SJCRH30 (cell line): Measurements from ENCODE around the gene UGT1A8. TPM values are rescaled to one million over a fixed set of nuclear protein-coding genes. Genes with fewer than 3 reads are reported as not detected.

Experiments
- DNase-seq, 2 experiments: peaks; one replicate each; pipeline ENCODE4 v3.0.0-alpha.2; 2015 to 2020
- H3K27ac ChIP-seq: fragments of 250-450 bp; sonication (Bioruptor Pico); 2 replicates; pipeline ENCODE4 v1.5.1; 2020; ENCODE audit warnings: mild to moderate bottlenecking, moderate library complexity
- H3K27me3 ChIP-seq: fragments of 250-450 bp; sonication (Bioruptor Pico); 2 replicates; pipeline ENCODE4 v1.5.1; 2020; ENCODE audit warnings: mild to moderate bottlenecking, moderate library complexity
- H3K36me3 ChIP-seq: fragments of 250-450 bp; sonication (Bioruptor Pico); 2 replicates; pipeline ENCODE4 v1.5.1; 2020; ENCODE audit warnings: mild to moderate bottlenecking, moderate library complexity
- H3K4me1 ChIP-seq: fragments of 250-450 bp; sonication (Bioruptor Pico); 2 replicates; pipeline ENCODE4 v1.5.1; 2020; ENCODE audit warnings: mild to moderate bottlenecking, moderate library complexity
- H3K4me3 ChIP-seq: fragments of 250-450 bp; sonication (Bioruptor Pico); 2 replicates; pipeline ENCODE4 v1.5.1; 2020; ENCODE audit warnings: mild to moderate bottlenecking, moderate library complexity
- H3K9me3 ChIP-seq: fragments of 250-450 bp; sonication (Bioruptor Pico); replicated peaks from 2 replicates; pipeline ENCODE4 v1.5.1; 2020; ENCODE audit warnings: mild to moderate bottlenecking, moderate library complexity
- total RNA-seq: library from RNA; depleted of rRNA; stranded (reverse); fragments of >200 nt; shearing (Covaris generic); gene quantifications from 2 replicates; pipeline ENCODE4 v1.2.3, GENCODE V29; 2014

UGT1A8 gene
- total RNA-seq, 1 experiment from 2014 or later, result not detected

DNA sequence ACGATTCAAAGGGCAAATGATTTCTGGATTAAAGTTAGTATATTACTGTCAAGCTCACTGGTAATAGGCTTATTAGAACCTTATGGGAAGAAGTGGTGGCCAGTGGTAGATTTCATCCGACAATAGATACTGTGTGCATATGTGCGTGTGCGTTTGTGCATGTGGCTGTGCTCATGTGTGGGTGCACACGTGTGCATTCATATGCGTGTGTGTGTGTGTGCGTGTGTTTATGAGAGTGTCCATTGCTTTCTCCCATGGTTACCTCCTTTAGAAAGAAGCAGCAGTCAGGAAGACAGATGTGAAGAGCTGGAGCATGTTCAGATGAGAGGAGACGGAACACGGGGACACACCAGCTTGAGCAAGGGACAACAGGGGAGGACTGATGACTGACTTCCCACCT is 151.8 kb downstream of the UGT1A8 start:
- Histone ChIP-seq H3K9me3 (no peaks in the 10 kb centered on the region), H3K27me3 (peaks cover 8% of the 10 kb centered on the region; the same call in 1 of the 2 replicates), H3K4me3 (no peak overlapping the region), H3K36me3 (no peaks in the 10 kb centered on the region), H3K27ac (no peak overlapping the region), H3K4me1 (no peaks in the 10 kb centered on the region)
- no peak for DNase-seq

DNA sequence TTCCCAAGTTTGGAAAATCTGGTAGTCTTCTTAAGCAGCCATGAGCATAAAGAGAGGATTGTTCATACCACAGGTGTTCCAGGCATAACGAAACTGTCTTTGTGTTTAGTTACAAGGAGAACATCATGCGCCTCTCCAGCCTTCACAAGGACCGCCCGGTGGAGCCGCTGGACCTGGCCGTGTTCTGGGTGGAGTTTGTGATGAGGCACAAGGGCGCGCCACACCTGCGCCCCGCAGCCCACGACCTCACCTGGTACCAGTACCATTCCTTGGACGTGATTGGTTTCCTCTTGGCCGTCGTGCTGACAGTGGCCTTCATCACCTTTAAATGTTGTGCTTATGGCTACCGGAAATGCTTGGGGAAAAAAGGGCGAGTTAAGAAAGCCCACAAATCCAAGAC is 154.7 kb downstream of the UGT1A8 start:
- Histone ChIP-seq H3K27me3 (peaks cover 8% of the 10 kb centered on the region; the same call in 1 of the 2 replicates), H3K36me3 (no peaks in the 10 kb centered on the region)

DNA sequence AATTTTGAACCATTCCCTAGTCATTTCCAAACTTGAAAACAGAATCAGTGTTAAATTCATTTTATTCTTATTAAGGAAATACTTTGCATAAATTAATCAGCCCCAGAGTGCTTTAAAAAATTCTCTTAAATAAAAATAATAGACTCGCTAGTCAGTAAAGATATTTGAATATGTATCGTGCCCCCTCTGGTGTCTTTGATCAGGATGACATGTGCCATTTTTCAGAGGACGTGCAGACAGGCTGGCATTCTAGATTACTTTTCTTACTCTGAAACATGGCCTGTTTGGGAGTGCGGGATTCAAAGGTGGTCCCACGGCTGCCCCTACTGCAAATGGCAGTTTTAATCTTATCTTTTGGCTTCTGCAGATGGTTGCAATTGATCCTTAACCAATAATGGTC is 155.2 kb downstream of the UGT1A8 start:
- Histone ChIP-seq H3K4me1 (no peaks in the 10 kb centered on the region), H3K27me3 (peaks cover 8% of the 10 kb centered on the region; the same call in 1 of the 2 replicates), H3K27ac (no peak overlapping the region), H3K4me3 (no peak overlapping the region), H3K9me3 (no peaks in the 10 kb centered on the region), H3K36me3 (no peaks in the 10 kb centered on the region)
- no peak for DNase-seq

More for the DNA sequence above, 154.7 kb downstream of the UGT1A8 start:
- Histone ChIP-seq H3K9me3 (no peaks in the 10 kb centered on the region), H3K4me1 (no peaks in the 10 kb centered on the region), H3K27ac (no peak overlapping the region), H3K4me3 (no peak overlapping the region)
- DNase-seq, result no peak

DNA sequence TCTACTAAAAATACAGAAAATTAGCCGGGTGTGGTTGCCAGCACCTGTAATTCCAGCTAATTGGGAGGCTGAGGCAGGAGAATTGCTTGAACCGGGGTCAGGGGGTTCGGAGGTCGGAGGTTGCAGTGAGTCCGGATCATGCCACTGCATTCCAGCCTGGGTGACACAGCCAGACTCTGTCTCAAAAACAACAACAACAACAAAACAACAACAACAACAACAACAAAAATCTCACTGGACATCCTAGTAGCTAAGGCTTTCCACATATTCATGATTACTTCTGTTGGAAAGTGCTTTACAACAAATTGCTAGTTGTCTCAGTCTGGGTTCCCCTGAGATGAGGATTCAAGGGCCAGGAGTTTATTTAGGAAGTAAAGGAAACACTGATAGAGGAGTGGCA is 156.4 kb downstream of the UGT1A8 start:
- Histone ChIP-seq H3K4me1 (no peaks in the 10 kb centered on the region), H3K36me3 (no peaks in the 10 kb centered on the region), H3K27me3 (peaks cover 8% of the 10 kb centered on the region; the same call in 1 of the 2 replicates), H3K4me3 (no peak overlapping the region), H3K27ac (no peak overlapping the region), H3K9me3 (no peaks in the 10 kb centered on the region)
- DNase-seq, result no peak

DNA sequence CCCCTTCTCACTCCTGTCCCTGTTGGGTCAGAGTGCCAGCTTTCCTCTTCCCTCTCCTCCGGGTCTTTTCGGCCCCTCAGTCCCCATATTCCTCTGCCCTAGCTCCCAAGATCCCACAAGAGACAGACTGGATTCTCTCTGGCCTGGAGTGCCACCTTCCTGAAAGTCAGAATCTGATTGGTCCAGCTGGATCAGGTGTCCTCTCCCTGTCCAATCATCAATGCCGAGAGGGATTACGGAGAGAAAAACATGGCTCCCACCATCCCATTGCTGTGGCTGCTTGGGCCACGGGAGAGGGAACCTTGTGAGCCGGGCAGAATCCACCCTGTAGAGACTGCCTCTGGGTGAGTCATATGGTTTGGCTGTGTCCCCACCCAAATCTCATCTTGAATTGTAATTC is 158.0 kb downstream of the UGT1A8 start:
- Histone ChIP-seq H3K36me3 (no peaks in the 10 kb centered on the region), H3K27ac (no peak overlapping the region), H3K4me3 (no peak overlapping the region), H3K9me3 (no peaks in the 10 kb centered on the region), H3K27me3 (0 out of 2 replicates have a peak, but pooled peaks cover 4% of the 10 kb centered on the region), H3K4me1 (no peaks in the 10 kb centered on the region)
- no peak for DNase-seq

DNA sequence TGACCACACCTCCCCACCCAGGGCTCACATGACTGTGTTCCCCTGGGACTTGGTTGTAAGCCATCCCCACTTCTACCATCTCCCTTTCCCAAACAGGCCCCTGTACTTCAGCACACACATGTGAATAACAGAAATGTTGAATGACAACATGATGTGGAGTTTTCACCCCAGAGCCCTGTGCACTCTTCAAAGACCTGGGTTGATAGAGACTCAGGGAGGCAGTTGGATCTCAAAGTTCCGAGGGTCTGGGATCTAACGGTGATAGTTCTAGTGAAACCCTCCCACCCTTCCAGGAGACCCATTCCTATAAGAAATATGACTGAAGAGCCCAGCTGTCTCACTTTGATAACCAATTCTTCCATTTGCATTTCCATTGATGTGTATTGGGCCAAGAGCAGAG is 160.6 kb downstream of the UGT1A8 start, which contains the start of gene MROH2A:
MROH2A (plus strand) TSS at position 301 of the 400 bp plus-strand sequence. CDS start 1,029 bp downstream, outside the sequence.
- H3K4me1 ChIP-seq, result no peaks in the 10 kb centered on the region
- DNase-seq, result no peak
- H3K27ac ChIP-seq, result no peak within 1 kb of the TSS
- H3K4me3 ChIP-seq, result no peak within 1 kb of the TSS
- no peaks in the 10 kb centered on the region for H3K9me3 ChIP-seq
- H3K36me3 ChIP-seq, result no peaks in the 10 kb centered on the region
- H3K27me3 ChIP-seq, result no peaks in the 10 kb centered on the region

DNA sequence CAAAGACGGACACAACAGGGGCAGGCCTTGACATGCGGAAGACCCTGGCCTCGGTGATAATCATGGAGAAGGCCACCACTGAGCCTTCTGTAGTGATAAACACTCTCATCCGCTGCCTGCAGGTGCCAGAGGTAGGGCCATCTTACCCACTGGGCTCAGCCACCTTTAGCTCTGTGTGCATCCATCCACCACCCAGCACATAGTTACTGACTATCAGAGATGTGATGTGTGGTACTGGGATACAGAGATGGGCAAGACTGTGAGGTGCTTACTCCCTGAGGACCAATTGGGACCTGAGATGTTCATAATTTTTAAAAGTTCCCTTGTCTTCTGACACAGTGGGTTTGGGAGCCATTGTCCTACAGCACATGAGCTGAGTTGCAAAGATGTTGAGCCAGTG is 162.3 kb downstream of the UGT1A8 start:
- Histone ChIP-seq H3K27ac (no peak overlapping the region), H3K4me3 (no peak overlapping the region), H3K9me3 (no peaks in the 10 kb centered on the region), H3K36me3 (no peaks in the 10 kb centered on the region), H3K4me1 (no peaks in the 10 kb centered on the region), H3K27me3 (no peaks in the 10 kb centered on the region)
- no peak for DNase-seq

DNA sequence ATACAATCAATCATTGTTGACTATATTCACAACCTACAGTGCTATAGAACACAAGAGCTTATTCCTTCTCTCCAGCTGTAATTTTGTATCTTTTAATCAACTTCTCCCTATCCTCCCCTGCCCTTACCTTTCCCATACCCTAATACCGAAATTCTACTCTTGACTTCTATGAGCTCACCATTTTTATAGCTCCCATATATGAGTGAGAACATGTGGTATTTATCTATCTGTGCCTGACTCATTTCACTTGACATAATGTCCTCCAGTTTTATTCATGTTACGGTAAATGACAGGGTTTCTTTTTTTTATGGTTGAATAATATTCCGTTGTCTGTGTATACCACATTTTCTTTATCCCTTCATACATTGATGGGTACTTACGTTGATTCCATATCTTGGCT is 163.3 kb downstream of the UGT1A8 start:
- Histone ChIP-seq H3K4me1 (no peaks in the 10 kb centered on the region), H3K9me3 (no peaks in the 10 kb centered on the region), H3K27me3 (no peaks in the 10 kb centered on the region), H3K27ac (no peak overlapping the region), H3K36me3 (no peaks in the 10 kb centered on the region), H3K4me3 (no peak overlapping the region)
- no peak for DNase-seq

DNA sequence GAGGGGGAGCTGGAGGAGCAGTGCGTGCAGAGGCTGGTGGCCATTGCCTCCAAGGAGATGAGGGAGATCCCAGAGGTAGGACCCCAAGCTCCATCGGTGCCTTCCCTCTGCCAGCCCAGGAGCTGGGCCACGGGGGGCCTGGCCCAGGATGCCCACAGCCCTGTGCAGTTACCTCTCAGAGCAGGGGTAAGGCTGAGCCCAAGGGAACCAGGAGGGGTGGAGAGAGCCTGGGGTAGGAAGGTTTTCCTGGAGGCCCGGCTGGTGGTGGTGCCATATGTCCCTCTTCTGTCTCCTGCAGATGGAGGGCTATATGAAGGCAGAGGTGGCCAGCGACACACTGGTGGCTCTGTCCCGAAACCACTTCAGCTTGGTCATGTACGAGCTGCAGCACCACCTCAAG is 172.1 kb downstream of the UGT1A8 start:
- no peaks in the 10 kb centered on the region for H3K9me3 ChIP-seq
- no peaks in the 10 kb centered on the region for H3K27me3 ChIP-seq
- no peak for DNase-seq
- no peaks in the 10 kb centered on the region for H3K36me3 ChIP-seq
- no peak overlapping the region for H3K27ac ChIP-seq
- no peak overlapping the region for H3K4me3 ChIP-seq
- H3K4me1 ChIP-seq, result no peaks in the 10 kb centered on the region

DNA sequence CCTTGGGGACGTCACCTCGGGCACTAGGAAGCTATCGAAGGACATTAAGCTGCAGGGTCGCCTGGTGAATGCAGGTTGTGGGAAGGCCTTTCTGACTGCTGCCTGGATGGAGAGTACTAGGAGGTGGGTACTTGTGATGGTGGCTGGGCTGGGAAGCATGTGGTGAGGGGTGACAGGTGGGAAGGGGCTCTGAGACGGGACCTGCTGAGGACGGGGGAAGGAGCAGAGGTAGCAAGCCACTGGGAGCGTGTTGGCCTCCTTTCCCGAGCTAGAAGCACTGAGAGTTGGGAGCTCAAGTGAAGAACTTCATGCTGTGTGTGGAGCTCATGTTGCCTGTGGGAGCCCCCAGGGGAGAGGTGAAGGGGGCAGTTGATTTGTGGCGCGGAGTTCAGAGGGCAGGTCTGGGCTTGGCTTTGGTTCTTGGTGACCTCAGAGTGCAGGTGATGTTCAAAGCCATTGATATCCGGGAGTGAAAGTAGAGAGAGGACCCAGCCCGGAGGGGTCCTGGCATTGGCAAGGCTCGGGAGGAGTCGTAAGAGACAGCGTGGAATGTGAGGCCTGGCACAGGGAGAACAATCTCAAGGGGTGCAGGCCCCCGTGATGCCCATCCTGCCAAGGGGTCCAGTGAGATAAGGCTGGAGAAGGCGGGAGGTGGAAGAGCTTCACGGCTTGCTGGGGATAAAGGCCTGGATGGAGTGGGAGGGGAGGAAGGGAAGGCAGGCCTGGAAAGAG is 173.9 kb downstream of the UGT1A8 start:
- no peaks in the 10 kb centered on the region for H3K36me3 ChIP-seq
- DNase-seq, result no peak
- H3K9me3 ChIP-seq, result no peaks in the 10 kb centered on the region
- H3K27ac ChIP-seq, result no peak overlapping the region
- no peak overlapping the region for H3K4me3 ChIP-seq
- no peaks in the 10 kb centered on the region for H3K4me1 ChIP-seq
- H3K27me3 ChIP-seq, result no peaks in the 10 kb centered on the region

DNA sequence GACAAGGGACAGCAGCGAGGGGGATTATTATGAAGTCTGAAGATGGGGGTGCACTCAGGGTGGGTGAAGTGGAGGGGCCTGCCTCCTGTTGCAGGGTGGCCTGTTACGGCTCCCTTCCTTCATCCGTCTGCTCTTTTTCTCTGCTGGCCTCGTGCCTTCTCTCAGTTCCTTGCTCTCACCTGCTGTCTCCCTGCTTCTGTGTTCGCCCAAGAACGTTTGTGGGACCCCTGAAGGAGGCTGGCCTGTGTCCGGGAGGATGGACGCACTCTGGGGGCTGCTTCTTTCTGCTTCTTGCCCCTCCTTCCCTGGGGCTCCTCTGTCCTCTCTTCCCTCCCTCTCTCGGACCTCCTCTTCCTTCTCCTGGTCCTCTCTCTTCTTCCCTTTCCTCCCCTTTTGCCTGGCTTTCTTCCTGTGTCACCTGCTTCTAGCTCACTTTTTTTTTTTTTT is 174.5 kb downstream of the UGT1A8 start:
- Histone ChIP-seq H3K36me3 (no peaks in the 10 kb centered on the region), H3K4me1 (no peaks in the 10 kb centered on the region), H3K27ac (no peak overlapping the region), H3K4me3 (no peak overlapping the region), H3K27me3 (no peaks in the 10 kb centered on the region), H3K9me3 (no peaks in the 10 kb centered on the region)
- no peak for DNase-seq

DNA sequence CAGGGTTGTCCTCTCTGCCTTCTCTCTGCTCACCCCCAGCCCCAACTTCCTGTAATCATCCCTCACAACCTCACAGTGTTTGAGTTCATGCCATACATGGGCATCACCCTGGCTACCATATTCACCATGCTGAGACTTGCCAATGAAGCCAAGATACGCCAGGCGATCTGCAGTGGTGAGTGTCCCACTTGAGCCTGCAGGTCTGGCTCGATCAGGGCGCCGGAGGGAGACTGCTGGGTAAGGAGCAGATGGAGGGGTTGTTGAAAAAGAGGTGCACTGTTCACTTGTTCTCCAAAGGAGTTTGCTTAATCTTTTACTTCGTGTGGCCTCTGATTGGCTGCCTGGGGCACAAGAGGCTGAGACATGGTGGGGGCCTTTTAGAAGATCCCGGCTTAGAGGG is 175.3 kb downstream of the UGT1A8 start:
- no peaks in the 10 kb centered on the region for H3K4me1 ChIP-seq
- DNase-seq, result no peak
- no peaks in the 10 kb centered on the region for H3K36me3 ChIP-seq
- H3K27ac ChIP-seq, result no peak overlapping the region
- no peak overlapping the region for H3K4me3 ChIP-seq
- H3K27me3 ChIP-seq, result no peaks in the 10 kb centered on the region
- H3K9me3 ChIP-seq, result no peaks in the 10 kb centered on the region

DNA sequence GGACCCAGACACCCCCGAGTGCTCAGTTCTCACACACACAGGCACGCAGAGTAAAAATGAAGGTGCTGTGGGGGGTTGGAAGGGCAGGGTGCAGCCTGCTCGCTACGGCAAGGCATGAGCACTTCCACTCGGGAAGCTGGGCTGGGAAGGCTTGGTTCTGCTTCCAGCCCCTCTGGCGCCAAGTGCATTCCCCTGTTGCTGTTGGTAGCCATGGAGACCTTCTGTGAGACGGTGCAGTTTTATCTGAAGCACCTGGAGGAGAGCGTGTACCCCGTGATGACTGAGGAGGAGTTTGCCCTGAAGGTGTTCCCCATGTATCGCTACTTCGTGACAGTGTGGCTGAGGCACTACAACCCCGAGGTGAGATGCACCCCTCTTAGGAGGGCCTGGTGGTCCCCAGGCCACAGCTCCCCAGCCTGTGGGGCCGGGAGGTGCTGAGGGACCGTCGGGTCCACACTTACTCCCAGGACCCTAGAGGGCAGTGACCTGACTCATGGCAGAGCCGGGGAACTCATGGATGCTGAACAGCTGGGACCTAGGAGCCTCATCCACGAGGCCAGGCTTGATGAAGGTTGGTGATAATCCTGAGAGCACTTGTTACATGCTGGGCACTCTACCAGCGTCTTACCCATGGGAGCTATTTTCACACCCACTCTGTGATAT is 176.2 kb downstream of the UGT1A8 start:
- no peak for DNase-seq
- H3K27ac ChIP-seq, result no peak overlapping the region
- no peaks in the 10 kb centered on the region for H3K4me1 ChIP-seq
- no peak overlapping the region for H3K4me3 ChIP-seq
- H3K9me3 ChIP-seq, result no peaks in the 10 kb centered on the region
- no peaks in the 10 kb centered on the region; the same call in 1 of the 2 replicates for H3K27me3 ChIP-seq
- H3K36me3 ChIP-seq, result no peaks in the 10 kb centered on the region

DNA sequence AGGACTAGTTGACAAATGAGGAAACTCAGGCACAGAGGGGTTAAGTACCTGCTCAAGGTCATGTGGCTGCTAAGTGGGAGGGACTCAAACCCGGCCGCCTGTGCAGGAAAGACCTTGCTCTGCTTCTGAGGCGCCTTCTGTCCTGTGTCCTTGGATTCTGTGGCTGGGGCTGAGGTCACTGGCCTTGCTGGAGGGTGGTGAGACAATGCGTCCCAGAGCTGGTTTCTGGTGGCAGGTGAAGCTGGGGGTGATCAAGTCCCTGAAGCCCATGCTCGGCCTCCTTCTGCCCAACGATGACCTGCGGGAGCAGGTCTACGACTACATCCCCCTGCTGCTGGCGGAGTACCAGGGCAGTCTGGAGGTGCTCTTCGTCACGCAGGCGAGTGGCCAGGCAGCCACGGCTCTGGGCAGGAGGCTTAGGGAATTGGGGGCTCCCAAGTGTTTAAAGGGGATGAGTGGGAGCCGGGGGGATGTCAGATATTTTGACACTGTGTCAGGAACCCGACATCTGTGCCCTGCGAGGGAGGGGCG is 176.8 kb downstream of the UGT1A8 start:
- Histone ChIP-seq H3K9me3 (no peaks in the 10 kb centered on the region), H3K27me3 (no peaks in the 10 kb centered on the region; the same call in 1 of the 2 replicates), H3K4me1 (no peaks in the 10 kb centered on the region), H3K36me3 (no peaks in the 10 kb centered on the region), H3K27ac (no peak overlapping the region), H3K4me3 (no peak overlapping the region)
- no peak for DNase-seq

DNA sequence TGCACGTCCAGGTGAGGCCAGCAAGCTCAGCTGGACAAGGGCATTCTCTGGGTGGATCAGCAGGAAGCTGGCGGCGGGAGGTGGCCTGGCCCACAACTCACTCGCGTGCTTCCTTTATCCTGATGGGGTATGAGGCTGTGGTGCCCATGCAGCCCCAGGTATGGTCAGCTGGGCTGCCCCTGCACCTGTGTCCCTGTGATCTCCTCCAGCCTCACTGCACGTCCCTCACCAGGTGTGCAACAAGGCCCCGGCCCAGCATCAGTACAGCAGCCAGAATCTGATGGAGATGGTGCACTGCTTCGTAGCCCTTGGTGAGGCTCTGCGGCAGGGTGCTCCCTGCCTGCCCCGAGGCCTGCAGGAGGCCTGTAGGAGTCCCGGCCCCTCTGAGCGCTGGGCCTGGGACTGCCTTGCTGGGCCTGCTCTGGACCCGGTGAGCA is 178.3 kb downstream of the UGT1A8 start:
- DNase-seq, result no peak
- H3K36me3 ChIP-seq, result no peaks in the 10 kb centered on the region
- H3K9me3 ChIP-seq, result no peaks in the 10 kb centered on the region; the same call in 1 of the 2 replicates
- no peak overlapping the region for H3K4me3 ChIP-seq
- H3K4me1 ChIP-seq, result no peaks in the 10 kb centered on the region
- no peak overlapping the region for H3K27ac ChIP-seq
- H3K27me3 ChIP-seq, result no peaks in the 10 kb centered on the region; the same call in 1 of the 2 replicates
